ENCODE measurements around the gene ZNF331. TPM values are rescaled to one million over a fixed set of nuclear protein-coding genes. Genes with fewer than 3 reads are reported as not detected.

The ZNF331 gene
- total RNA-seq, 4 donors from 2014 or later, result 31.0 to 52.5 (median 38.2) TPM

- intact Hi-C loops (cut with DNase I), result no loop called here
- DNase-seq, result no peak
- WGBS, 2 donors, result 74% methylated on average over 6 of the region's 6 CpGs
- Histone ChIP-seq H3K27me3 (no peaks in the 10 kb centered on the region), H3K9me3 (no peaks in the 10 kb centered on the region), H3K27ac (no peak overlapping the region), H3K4me1 (no peaks in the 10 kb centered on the region), H3K36me3 (peaks cover 18 to 26% of the 10 kb centered on the region in 2 donors), H3K4me3 (replicated peaks in 1 of 3) (no peak overlapping the region)
- TF ChIP-seq CTCF (IDR thresholded peaks at IDR 0.05) (no peak), POLR2A (IDR thresholded peaks at IDR 0.05) (no peak)
These were observed 43.9 kb downstream of the ZNF331 start for GRCh38 chr19:53581871-53582279.

GRCh38 chr19:53583181-53583580 lies 45.2 kb downstream of the ZNF331 start:
- DNase-seq, result no peak
- no peaks in the 10 kb centered on the region for H3K9me3 ChIP-seq
- no peak overlapping the region for H3K4me3 ChIP-seq (replicated peaks in 1 of 3)
- intact Hi-C loops (cut with DNase I), result no loop called here
- TF ChIP-seq CTCF (IDR thresholded peaks at IDR 0.05) (no peak), POLR2A (IDR thresholded peaks at IDR 0.05) (no peak)
- H3K27me3 ChIP-seq, result no peaks in the 10 kb centered on the region
- H3K36me3 ChIP-seq, result peaks cover 5 to 13% of the 10 kb centered on the region in 2 donors
- no peaks in the 10 kb centered on the region for H3K4me1 ChIP-seq
- WGBS, 2 donors, result 82 to 88% methylated on average over 3 of the region's 3 CpGs
- H3K27ac ChIP-seq, result no peak overlapping the region

- Histone ChIP-seq H3K27ac (no peak overlapping the region), H3K9me3 (no peaks in the 10 kb centered on the region), H3K4me3 (replicated peaks in 1 of 3) (no peak overlapping the region), H3K36me3 (no peaks in the 10 kb centered on the region), H3K4me1 (no peaks in the 10 kb centered on the region), H3K27me3 (no peaks in the 10 kb centered on the region)
- intact Hi-C loops (cut with DNase I), result no loop called here
- no peak for DNase-seq
- 95 to 98% methylated on average over 6 of the region's 6 CpGs for WGBS, 2 donors
- TF ChIP-seq CTCF (IDR thresholded peaks at IDR 0.05), result no peak
- no peak for TF ChIP-seq POLR2A (IDR thresholded peaks at IDR 0.05)
These were observed 48.3 kb downstream of the ZNF331 start for GRCh38 chr19:53586277-53586691.

GRCh38 chr19:53594811-53595509 lies 57.0 kb downstream of the ZNF331 start:
- DNase-seq, result peak; percentile 46 to 59
- intact Hi-C loops (cut with DNase I), result no loop called here
- no peaks in the 10 kb centered on the region for H3K9me3 ChIP-seq
- no peak overlapping the region for H3K4me3 ChIP-seq (replicated peaks in 1 of 3)
- no peaks in the 10 kb centered on the region for H3K36me3 ChIP-seq
- no peak overlapping the region for H3K27ac ChIP-seq
- H3K27me3 ChIP-seq, result no peaks in the 10 kb centered on the region
- TF ChIP-seq POLR2A (IDR thresholded peaks at IDR 0.05) (no peak), CTCF (IDR thresholded peaks at IDR 0.05) (no peak)
- 20 to 44% methylated on average over 9 to 14 of the region's 14 CpGs for WGBS, 2 donors
- H3K4me1 ChIP-seq, result peaks cover 0 to 11% of the 10 kb centered on the region in 2 donors

- TF ChIP-seq CTCF (IDR thresholded peaks at IDR 0.05) (no peak), POLR2A (IDR thresholded peaks at IDR 0.05) (no peak)
- no peaks in the 10 kb centered on the region for H3K9me3 ChIP-seq
- no peaks in the 10 kb centered on the region for H3K36me3 ChIP-seq
- H3K27ac ChIP-seq, result no peak overlapping the region
- H3K4me3 ChIP-seq (replicated peaks in 1 of 3), result no peak overlapping the region
- no peak for DNase-seq
- no peaks in the 10 kb centered on the region for H3K27me3 ChIP-seq
- WGBS, 2 donors, result 57 to 70% methylated on average over 6 to 9 of the region's 9 CpGs
- H3K4me1 ChIP-seq, result peaks cover 0 to 11% of the 10 kb centered on the region in 2 donors
- intact Hi-C loops (cut with DNase I), result no loop called here
These were observed 57.5 kb downstream of the ZNF331 start for GRCh38 chr19:53595510-53595867.

Data from thyroid gland (tissue), 4 donors.